Osteoblast (primary cell): ENCODE measurements around the gene MBD4. TPM values are rescaled to one million over a fixed set of nuclear protein-coding genes. Genes with fewer than 3 reads are reported as not detected.

ENCODE experiments used
- DNase-seq: peaks from one replicate; pipeline ENCODE4 v3.0.0; 2011; ENCODE audit warnings: low spot score, mixed read lengths; ENCODE audit not compliant: insufficient read length; ENCODE audit errors: missing footprints
- H2AFZ ChIP-seq: 2 replicates; pipeline ENCODE4 v1.6.0; 2011; ENCODE audit warnings: mild to moderate bottlenecking, low read length
- H3K27ac ChIP-seq: 2 replicates; pipeline ENCODE4 v1.5.1; 2011; ENCODE audit warnings: mild to moderate bottlenecking, low read depth, low read length, moderate library complexity
- H3K27me3 ChIP-seq: 2 replicates; pipeline ENCODE4 v1.6.0; 2012; ENCODE audit warnings: mild to moderate bottlenecking, control low read depth, inconsistent platforms, low read length, moderate library complexity; ENCODE audit not compliant: insufficient read depth
- H3K36me3 ChIP-seq: 2 replicates; pipeline ENCODE4 v1.5.1; 2011; ENCODE audit warnings: mild to moderate bottlenecking, low read length, control low read depth, moderate library complexity; ENCODE audit not compliant: insufficient read depth
- H3K4me1 ChIP-seq: 2 replicates; pipeline ENCODE4 v1.5.1; 2011; ENCODE audit warnings: mild to moderate bottlenecking, low read length, control low read depth, moderate library complexity; ENCODE audit not compliant: insufficient read depth
- H3K4me2 ChIP-seq: 2 replicates; pipeline ENCODE4 v1.6.0; 2011; ENCODE audit warnings: mild to moderate bottlenecking, low read length; ENCODE audit not compliant: insufficient read depth
- H3K4me3 ChIP-seq: fragments of 200-600 bp; sonication (generic); 3 replicates; pipeline ENCODE4 v1.5.1; 2012; ENCODE audit warnings: mild to moderate bottlenecking, low read length, inconsistent platforms; ENCODE audit not compliant: insufficient read depth
- H3K79me2 ChIP-seq: 2 replicates; pipeline ENCODE4 v1.6.0; 2012; ENCODE audit warnings: mild to moderate bottlenecking, low read length, control low read depth, inconsistent platforms; ENCODE audit not compliant: insufficient read depth
- H3K9me3 ChIP-seq: 2 replicates; pipeline ENCODE4 v1.5.1; 2011; ENCODE audit warnings: low read depth, low read length, control low read depth
- H4K20me1 ChIP-seq: 2 replicates; pipeline ENCODE4 v1.6.0; 2012; ENCODE audit warnings: mild to moderate bottlenecking, low read length, control low read depth; ENCODE audit not compliant: insufficient read depth
- CTCF ChIP-seq: IDR thresholded peaks from 2 replicates; pipeline ENCODE4 v1.5.1; 2011; ENCODE audit warnings: mild to moderate bottlenecking, low read depth, low read length, moderate library complexity; ENCODE audit errors: extremely low read depth
- total RNA-seq: library from RNA; depleted of rRNA; stranded (reverse); fragments of >200 nt; gene quantifications from 2 replicates; pipeline ENCODE4 v1.2.3, GENCODE V29; 2012

Gene MBD4
- total RNA-seq, 1 donor = 41.3 TPM

GRCh38 chr3:129463094-129463493 is 23.3 kb upstream of the MBD4 start:
- no peak for TF ChIP-seq CTCF
- H3K4me3 ChIP-seq = no peak overlapping the region
- H3K4me1 ChIP-seq = peaks cover 11% of the 10 kb centered on the region
- H4K20me1 ChIP-seq = no peaks in the 10 kb centered on the region
- no peak overlapping the region for H3K27ac ChIP-seq
- H3K9me3 ChIP-seq = no peaks in the 10 kb centered on the region
- peaks cover 22% of the 10 kb centered on the region for H3K36me3 ChIP-seq
- no peak overlapping the region for H3K4me2 ChIP-seq
- H3K79me2 ChIP-seq = no peaks in the 10 kb centered on the region
- H2AFZ ChIP-seq = no peak overlapping the region
- no peak for DNase-seq
- no peaks in the 10 kb centered on the region for H3K27me3 ChIP-seq

GRCh38 chr3:129462361-129462968 is 22.7 kb upstream of the MBD4 start:
- DNase-seq = no peak
- Histone ChIP-seq H3K79me2 (no peaks in the 10 kb centered on the region), H3K27ac (no peak overlapping the region), H2AFZ (no peak overlapping the region), H3K4me3 (no peak overlapping the region), H3K27me3 (no peaks in the 10 kb centered on the region), H4K20me1 (no peaks in the 10 kb centered on the region), H3K4me2 (no peak overlapping the region), H3K9me3 (no peaks in the 10 kb centered on the region), H3K4me1 (peaks cover 11% of the 10 kb centered on the region), H3K36me3 (peaks cover 24% of the 10 kb centered on the region)
- TF ChIP-seq CTCF = no peak

GRCh38 chr3:129461461-129462146 is 21.9 kb upstream of the MBD4 start:
- peaks cover 11% of the 10 kb centered on the region for H3K4me1 ChIP-seq
- H3K4me2 ChIP-seq = no peak overlapping the region
- DNase-seq = peak; percentile 66
- TF ChIP-seq CTCF = no peak
- peak overlapping the region; percentile 15 for H3K27ac ChIP-seq
- H3K79me2 ChIP-seq = no peaks in the 10 kb centered on the region
- H3K27me3 ChIP-seq = no peaks in the 10 kb centered on the region
- no peak overlapping the region for H3K4me3 ChIP-seq
- H2AFZ ChIP-seq = no peak overlapping the region
- H3K36me3 ChIP-seq = peaks cover 26% of the 10 kb centered on the region
- no peaks in the 10 kb centered on the region for H3K9me3 ChIP-seq
- H4K20me1 ChIP-seq = no peaks in the 10 kb centered on the region

- DNase-seq = no peak
- Histone ChIP-seq H3K27me3 (no peaks in the 10 kb centered on the region), H3K4me1 (peaks cover 11% of the 10 kb centered on the region), H3K79me2 (no peaks in the 10 kb centered on the region), H3K36me3 (peaks cover 25% of the 10 kb centered on the region), H3K4me2 (no peak overlapping the region), H3K9me3 (no peaks in the 10 kb centered on the region), H2AFZ (no peak overlapping the region), H3K4me3 (no peak overlapping the region), H4K20me1 (no peaks in the 10 kb centered on the region), H3K27ac (peak overlapping the region; percentile 15)
- no peak for TF ChIP-seq CTCF
Measured at GRCh38 chr3:129461022-129461421, 21.3 kb upstream of the MBD4 start.
